ENCODE data around the gene PLCB1.

PLCB1 gene

DNA sequence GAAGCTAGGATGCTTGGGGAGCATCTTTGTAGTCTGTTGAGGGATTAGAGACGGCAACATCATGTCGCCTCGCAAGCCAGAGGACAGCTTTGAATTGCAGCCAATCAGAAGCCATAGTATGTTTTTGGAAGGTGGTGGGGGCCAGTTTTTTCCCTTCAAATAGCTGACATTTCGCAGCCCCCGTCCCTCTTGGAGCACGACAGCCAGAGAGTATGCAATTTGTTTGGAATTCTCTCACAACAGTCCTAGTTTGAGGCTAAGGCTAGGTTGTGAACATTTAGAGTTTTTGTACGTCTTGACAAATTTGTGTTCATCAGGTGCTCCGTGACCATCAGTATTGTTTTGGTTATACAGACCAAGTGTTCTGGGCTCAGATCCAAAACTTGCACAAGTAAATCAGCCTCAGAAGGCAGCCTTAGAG is 83.3 kb downstream of the PLCB1 start:
- no peak for DNase-seq

DNA sequence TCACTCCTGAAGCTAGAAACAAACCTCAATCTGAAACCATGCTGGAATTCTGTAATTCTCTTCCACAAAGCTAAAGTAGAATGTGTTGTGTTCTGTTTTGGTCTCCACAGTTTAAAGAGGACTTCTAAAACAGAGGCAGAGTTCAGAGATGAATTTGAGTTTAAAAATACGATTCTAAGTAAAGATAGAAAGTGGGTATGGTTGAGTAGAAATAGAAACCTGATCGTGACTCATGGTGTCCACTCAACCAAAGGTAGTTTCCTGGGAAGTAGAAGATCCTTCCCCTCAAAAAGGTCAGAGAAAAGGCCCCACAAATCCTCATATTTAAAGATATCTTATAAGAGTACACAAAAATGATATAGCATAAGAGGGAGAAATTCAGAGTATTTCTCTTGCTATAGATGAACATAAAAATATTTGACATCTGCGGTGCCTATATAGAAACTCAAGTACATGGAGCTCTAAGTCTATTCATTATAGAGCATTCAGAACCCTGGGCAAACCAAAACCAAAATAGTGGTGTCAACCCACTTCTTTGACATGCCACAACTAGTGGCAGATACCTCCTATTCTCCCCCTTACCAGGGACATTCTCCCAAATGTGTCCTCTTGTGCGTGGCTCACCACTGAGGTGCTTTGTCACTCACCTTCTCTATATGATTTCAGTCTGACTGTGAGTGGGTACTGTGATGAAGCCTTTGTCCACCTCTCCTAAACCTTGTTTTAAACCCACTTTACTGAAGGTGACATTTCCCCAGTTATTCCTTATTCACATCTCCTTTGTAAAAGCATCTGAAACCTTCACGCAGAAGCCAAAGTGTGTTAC is 84.5 kb downstream of the PLCB1 start:
- DNase-seq = no peak

DNA sequence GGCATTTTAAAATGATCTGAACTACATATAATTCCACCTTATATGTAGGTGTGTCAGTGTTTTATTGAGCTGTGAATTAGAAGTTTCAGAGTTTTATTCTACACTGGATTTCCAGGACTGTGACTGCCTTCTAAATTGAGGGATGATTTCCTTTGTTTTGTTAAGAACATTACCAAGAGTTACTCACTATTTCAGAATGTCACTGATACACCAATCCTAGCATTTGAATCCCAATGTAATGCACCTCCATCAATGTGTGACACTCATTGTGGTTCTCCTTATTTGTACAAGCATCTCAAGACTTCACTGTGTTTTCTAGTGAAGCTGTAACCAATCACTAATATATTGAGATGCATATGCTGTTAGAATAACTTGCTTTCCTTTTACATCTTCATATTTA is 86.8 kb downstream of the PLCB1 start:
- DNase-seq = no peak

DNA sequence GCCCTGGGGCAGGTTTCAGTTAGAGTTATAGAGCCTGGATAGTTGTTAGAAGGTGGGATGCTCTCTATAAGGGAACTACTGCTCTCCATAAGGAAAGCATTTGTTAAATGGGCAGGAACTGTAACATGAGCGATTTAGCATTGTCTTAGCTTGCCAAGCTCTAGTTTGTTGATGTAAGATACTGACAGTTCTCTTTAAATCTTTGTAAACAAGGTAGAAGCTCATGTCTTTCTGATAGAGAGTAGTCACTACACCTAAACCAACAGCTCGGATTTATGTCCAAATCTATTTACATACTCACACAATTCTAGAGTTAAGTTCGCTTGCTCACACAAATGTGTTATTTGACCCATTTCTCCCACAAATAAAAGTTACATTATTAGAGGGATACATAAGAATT is 87.3 kb downstream of the PLCB1 start:
- no peak for DNase-seq

DNA sequence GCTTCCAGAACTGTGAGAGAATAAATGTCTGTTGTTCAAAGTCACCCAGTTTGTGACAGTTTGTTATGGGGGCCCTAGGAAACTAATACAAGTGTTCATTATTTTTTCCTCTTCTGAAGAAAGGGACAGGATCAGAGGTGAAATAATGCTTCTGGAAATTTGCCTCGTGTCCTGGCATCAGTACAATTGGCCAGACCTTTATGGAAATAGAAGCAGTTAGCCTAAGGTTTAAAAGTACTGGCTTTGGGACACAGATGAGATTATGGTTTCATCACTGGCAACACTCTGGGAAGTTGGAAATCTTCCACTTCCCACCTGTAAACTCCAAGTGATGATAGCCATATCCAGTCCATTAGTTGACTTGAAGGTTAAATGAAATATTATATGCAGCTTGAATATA is 88.7 kb downstream of the PLCB1 start:
- no peak for DNase-seq

DNA sequence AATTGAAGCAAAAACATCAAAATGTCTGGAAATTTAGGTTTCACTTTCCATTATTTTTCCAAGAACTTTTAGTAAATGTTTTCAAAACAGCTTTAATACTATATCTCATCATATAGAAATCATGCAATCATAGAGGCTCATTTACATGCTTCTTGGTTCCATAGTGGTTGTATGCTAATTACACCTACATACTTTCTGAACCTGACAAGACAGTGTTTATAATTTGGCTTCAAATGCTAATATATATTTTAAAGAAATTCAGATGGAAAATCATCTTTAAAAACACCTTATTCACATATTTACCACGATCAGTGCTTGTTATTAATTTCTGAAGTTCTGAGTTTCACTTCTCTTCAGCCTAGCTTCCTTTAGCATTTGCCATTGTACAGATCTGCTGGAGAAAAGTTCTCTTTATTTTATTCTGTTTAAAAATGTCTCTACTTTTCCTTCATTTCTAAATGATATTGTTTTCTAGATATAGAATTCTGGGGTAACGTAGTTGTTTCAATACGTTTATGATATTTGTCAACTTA is 89.9 kb downstream of the PLCB1 start:
- DNase-seq = no peak

DNA sequence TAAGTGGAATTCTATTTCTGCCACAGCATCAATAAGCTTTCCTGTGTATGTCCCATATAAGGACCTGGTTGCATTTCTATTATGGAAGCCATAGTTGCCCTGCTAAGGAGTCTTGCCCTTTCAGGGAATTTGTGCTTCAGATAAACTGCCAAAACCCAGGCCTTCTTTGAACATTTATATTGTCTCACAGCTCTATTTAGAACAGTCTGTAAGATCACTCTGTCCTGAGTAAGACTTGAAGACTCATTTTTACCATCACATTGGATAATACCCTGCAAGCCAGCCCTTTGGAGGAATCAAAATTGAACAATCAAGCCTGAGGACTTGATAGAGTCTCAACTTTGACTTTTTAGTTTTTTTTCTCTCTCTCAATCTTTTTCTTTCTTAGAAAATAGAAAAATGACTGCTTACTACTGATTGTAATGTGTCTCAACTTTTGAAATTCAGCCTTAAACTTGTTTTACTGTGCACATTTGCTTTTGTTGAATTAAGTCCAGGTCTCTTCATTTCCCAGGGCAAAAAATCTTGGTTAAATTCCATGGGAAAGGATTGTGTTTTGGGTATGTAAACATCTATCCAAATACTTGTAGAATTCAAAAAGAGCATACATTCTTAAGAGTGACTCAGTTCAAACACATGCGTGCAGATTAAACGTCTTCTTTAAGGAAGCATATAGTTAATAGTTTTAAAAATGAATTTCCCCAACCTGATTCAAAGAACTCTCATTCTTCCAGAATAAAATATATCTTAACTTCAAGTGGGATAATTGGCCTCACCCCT is 91.2 kb downstream of the PLCB1 start:
- no peak for DNase-seq

DNA sequence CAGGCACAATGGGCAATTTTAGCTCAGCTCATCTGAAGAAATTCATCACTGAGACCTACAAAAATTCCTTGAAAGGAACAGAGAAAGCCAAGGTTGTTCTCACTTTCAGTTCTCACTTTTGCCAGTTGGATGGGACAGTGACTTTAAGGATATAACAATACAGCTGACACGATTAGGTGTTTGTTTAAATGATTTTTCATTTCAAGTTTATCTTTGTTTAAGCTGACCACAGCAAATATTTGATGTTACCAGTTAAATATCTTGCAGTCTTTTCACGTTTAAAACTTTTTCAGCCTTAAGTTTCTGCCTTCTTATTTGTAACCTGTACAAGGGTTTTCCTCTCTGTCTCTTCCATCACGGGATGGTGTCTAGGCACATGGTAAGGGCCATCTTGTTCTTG is 93.6 kb downstream of the PLCB1 start:
- DNase-seq = no peak

DNA sequence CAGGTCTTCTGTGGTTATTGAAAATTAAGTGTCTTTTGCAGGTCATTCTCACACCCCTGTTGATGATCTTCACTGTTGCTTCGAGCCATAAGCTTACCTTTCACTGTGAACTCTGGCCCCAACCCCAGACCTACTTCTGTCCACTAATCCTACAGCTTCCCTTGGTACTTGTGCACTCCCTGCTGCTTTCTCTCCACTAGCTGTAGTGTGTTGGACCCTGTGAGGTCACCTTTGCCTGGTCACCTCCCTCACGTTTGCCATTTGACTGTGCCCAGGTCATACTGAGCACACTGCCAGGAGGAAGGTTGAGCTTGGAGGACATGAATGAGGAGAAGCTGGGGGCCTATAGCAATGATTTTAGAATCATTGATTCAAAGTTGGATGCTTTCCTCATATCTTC is 94.0 kb downstream of the PLCB1 start:
- DNase-seq = no peak

DNA sequence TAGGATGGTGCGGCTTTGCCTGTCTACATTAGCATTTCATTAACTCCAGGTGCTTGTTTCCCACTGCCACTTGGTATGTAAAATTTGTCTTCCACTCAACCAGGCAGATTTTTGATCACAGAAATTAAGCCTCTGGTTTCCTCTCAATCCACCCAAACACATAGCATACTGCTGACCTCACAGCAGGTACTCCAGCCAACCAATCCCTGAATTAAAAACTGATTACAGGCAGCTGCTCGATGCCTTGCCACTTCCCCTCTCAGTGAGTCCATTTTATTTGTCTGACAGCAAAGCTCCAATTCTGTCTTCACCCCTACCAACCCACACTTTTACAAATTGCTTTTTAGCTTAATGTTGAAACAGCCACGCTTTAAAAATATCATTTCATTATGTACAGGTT is 95.2 kb downstream of the PLCB1 start:
- no peak for DNase-seq

DNA sequence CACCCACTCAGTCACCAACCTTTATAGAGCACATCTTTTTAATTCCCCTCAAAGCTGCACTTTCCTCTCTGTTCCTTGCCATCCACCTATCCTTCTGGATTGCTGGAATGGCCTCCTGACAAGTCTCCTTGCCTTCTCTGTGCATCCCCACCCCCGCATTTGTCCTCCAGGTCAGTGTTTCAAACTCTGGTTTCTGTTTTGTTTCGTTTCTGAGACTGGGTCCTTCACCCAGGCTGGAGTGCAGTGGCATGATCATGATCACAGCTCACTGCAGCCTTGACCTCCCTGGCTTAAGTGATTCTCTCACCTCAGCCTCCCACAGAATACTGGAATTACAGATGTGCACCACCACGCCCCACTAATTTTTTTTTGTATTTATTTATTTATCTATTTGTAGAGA is 96.2 kb downstream of the PLCB1 start:
- no peak for DNase-seq

DNA sequence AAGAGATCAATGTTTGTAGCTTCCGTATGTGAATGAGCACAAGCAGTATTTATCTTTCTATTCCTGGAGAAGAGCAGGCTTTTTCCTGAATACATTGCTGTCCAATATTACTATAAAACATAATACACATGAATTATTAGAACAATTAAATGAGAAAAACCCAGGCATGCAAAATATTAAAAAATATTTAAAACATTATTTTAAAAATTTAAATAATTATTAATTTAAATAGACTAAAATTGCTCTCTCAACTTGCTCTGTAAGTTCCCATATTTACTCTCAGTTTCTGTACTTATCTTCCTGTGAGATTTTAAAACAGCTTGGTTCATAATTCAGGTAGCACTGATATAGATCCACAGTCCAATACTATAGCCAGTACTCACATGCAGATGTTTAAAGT is 97.0 kb downstream of the PLCB1 start:
- DNase-seq = no peak

DNA sequence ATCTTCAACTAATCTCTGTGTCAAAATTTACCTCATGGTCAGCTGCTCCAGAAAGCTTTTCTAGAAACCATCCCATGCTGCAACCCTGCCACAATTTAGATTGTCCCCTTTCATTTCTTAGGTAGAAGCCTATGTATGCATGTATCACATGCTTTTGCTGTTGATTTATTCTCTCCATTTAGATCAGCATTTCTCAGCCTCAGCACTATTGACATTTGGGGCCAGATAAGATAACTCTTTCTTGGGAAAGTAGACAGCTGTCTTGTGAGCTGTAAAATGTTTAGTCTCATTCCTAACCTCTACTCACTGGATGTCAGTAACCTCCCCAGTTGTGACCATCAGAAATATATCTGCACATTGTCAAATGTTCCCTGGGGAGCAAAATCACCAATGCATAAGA is 99.0 kb downstream of the PLCB1 start:
- DNase-seq = no peak

DNA sequence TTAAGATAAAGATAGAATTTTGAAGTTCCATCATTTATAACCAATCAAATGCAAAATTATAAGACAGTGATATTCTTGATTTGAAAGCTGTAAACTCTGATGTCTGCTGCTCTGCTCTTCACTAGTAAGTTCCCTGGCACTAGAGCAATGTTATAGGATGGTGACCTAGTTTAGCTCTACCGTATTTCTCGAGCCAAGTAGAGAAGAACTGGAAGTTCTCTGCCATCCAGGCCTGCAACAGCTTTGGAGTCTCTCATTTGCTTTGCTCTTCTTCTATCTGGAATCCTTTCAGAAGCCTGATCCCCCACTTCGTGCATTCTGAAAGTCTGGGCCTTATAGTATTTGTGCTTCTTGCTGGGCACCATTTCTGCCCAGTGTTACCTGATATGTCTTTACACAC is 100.3 kb downstream of the PLCB1 start:
- no peak for DNase-seq

DNA sequence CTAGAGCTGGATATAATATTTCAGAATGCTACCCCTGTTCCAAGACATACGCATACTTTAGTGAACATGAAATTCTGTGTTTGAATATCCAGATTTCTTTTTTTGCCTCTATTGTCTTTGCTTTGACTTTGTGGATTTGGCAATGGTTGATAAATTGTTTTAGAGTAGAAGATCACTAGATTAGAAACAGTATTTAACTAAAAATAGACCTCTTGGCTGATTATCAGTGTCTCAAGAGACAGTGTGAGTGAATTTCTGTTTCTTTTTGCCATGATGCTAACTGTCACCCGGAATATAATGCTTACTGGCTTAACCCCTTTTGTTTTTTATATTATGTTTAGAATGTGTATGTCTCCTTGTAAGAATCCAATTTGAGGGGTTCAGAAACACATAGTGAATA is 102.5 kb downstream of the PLCB1 start:
- no peak for DNase-seq

DNA sequence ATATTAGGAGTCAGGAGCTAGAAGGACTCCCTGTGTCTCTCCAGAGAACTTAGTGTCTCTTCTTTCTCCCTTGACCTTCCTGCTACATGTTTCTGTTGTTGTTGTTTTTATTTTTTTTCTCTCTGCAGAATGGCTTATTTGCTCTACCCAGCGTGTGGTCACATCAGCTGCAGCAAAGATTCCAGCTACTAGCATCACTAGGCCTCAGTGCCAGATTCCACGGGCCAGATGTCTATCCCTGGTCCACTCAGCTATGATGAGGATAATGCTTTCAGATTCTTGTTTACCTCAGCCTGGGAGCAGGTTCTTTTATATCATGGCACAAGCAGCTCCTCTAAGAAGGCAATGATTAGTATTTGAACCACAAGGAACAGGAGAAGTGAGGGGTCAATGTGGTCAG is 110.0 kb downstream of the PLCB1 start:
- DNase-seq = no peak

DNA sequence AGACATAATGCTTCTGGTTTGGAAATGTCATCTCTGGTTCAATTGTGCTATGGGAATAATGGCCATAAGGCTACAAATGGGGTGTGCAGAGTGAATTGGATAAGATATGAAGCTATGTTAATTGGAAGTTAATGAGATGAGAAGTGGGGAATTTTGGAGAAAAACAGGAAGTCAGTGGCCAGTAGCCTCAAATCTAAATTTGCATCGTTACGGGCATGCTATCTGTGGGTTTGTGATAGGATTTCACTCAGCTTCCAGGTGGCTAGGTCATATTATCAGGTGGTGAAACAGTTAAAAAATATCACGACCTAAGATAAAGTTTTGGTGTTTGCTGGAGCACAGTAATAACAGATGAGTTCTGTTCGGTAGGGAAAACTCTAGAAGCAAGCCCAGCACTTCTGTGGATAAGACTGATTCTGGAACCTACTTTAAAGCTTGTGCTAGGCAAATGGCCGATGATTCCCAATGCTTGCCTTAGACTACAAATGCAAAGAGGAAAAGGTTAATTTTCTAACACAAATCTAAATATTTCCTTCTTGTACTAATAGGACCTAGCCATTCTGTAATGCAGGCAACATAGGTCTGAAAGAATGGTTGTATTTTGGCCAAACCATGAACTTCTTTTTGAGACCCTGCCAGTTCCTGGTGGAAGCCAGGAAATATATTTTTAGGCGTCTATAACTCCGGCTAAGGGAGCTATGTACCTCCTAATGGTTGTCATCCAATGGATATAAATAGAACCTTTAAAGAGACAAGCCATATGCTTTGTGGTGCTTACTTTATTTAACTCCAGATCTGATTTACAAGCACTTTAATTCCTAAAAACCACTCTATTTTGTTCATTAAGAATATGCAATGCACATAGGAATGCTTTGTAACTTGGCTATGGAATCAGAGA is 111.0 kb downstream of the PLCB1 start:
- DNase-seq = no peak

DNA sequence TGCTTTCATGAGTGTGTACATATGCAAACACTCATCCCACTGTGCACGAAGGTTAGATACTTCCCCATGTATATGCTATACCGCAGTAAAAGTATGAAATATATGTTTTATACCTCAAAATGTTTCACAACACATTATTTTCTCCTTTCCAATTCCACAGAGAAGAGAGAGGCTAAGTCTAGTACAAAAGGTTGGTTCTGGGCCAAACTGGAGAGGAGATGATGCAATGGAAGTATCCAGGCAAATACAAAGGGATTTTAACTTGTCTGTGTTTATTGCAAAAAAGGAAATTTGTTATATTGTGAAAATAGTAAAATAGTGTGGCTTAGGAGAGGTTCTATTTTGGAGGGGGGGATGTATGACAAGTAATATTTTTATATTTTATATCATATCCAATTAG is 112.6 kb downstream of the PLCB1 start:
- no peak for DNase-seq

DNA sequence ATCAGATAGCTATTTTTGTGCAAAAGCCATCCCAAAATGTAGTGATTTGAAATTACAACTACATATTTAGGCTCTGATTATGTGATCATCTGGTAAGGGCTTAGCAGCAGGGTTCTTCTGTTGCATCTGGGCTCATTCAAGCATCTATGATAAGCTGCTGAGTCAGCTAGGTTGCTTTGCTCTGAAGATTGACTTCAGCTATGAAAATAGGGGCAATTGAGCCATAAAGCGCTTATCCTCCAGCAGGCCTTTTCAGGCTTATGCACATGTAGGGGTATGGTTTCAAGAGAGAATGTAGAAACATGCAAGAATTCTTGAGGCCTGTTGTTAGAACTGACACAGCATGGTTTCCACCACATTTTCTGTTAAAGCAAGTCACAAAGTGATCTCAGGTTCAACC is 114.1 kb downstream of the PLCB1 start:
- no peak for DNase-seq

DNA sequence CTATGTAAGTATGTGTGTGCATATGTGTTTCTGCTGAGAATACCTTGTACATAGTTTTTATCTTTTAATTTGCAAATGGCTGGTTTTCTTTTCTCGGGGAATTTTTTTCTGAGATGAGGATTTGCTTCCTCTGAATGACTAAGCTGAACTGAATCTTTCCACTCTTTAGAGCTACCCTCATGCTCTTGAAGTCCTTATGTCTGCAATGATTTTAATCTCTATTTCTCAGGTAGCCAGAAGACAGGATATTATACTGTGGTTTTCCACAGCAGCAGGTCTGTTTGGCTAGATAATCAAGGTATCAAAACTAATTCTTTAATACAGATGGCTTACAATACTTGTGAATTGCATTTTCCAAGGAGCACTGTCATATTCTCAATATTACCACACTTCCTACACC is 114.7 kb downstream of the PLCB1 start:
- no peak for DNase-seq

DNA sequence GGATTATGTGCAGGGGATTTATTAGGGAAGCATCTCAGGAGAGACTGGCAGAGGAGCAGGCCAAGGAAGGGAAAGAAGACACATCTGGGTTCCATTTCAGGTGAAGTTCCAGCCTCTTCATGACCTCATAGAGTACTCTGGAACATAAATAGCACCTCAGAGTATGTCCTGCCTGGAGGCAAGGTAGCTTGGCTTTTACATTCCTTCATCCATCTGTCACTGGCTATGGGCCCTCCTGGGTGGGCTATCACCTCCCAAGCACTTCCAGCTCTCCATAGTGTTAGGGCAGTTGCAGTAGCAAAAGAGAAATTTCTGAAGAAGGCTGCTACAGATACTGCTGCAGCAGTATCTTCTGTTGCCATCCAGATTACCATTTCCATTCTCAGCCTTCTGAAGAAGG is 116.0 kb downstream of the PLCB1 start:
- DNase-seq = no peak

DNA sequence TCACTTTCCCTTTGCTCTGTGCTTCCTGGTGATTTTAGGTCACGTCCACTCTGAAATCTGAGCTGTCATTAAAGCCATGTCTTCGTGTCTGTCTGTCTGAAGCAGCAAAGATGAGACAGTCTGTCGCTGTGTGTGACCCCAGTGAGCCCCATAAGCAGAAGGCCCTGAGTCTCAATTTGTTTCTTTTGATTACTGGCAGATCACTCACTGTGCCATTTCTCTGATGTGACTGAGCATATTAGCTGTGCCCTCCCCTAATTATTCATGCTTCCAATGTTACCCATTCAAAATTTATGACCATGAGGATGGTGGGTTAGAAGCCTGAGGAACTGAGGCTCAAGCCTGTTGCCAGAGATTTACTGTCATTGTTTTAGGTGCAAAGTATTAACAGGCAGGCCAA is 117.6 kb downstream of the PLCB1 start:
- DNase-seq = no peak

DNA sequence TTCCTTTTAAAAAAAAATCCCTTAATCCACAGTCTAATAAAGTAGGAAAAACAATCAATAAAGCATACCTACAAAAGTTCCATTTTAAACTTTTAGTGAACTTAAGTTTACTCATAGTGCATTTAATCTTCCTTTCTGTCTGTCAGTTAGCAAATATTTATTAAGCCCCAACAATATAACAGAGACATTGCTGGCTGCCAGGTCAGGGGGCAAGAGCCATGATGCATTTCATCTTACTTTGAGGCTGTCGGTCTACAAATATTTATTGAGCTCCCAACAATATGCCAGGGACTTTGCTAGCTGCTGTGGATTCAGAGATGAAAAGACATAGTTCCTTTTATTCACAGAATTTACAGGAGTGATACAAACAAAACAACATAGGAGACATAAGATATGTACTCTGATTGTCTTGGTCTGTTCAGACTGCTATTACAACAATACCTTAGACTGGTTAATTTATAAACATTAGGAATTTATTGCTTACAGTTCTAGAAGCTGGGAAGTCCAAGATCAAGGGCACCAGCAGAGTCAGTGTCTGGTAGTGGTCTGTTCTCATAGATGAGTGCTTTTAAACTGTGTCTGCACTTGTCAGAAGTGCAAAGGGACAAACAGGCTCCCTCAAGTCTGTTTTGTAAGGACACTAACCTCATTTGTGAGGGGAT is 118.6 kb downstream of the PLCB1 start:
- no peak for DNase-seq
